ENCODE results near the gene CAMP. TPM values are rescaled to one million over a fixed set of nuclear protein-coding genes. Genes with fewer than 3 reads are reported as not detected.

The CAMP gene
- polyA plus RNA-seq, 1 donor from 2014 or later: not detected

- peaks cover 2% of the 10 kb centered on the region for H3K79me2 ChIP-seq (replicated peaks; ENCODE audit: insufficient read depth, low read length)
These were observed 43.3 kb upstream of the CAMP start for GRCh38 chr3:48180021-48180420.

DNA sequence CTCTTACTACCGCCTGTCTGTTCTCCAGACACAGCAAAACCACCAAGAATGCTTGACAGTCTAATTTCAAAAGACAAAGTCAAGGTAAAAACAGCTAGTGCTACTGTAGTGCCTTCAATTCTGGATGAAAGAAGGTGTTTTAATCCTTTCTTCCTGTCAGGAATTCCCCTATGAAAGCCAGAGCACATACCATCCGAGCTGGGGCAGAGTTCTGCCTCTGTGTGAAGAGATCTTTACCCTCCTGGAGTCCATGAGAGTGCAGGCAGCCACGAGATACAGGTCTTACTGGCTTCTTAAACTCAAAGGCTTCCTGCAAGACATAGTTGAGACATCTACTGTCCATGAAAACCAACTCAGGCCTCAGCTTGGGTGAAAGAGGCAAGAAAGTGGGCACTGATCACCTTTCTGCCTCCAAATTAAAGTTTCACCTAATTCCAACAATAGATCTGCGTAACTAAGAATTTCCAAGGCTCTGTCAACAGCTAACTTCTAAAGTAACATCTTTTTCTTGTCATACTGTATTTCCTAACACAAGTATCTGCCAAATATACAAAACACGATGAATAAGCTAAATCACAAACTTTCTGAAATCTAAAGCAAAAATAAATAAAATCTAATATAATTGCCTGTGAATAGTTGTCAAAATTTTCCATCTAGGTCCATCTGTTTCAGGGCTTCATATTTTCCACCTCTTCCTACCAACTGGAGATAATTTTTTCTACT, 42.6 kb upstream of the CAMP start:
- H3K36me3 ChIP-seq (ENCODE audit: insufficient read depth, low read length): peaks cover 5% of the 10 kb centered on the region
- H3K27me3 ChIP-seq (ENCODE audit: insufficient read depth, low read depth, low read length): no peaks in the 10 kb centered on the region
- H3F3A ChIP-seq (ENCODE audit: insufficient read depth, low read length, poor library complexity, severe bottlenecking): no peaks in the 10 kb centered on the region
- no peak overlapping the region for H2AFZ ChIP-seq (ENCODE audit: low read depth, low read length)
- no peaks in the 10 kb centered on the region for H3K9me2 ChIP-seq (ENCODE audit: insufficient read depth, low read length)
- H3K4me3 ChIP-seq (ENCODE audit: low read length): no peak overlapping the region
- H3K79me2 ChIP-seq (replicated peaks; ENCODE audit: insufficient read depth, low read length): peaks cover 2% of the 10 kb centered on the region
- no peaks in the 10 kb centered on the region for H3K9me3 ChIP-seq (ENCODE audit: low read length)
- H3K27ac ChIP-seq (ENCODE audit: low read length): no peak overlapping the region
- no peaks in the 10 kb centered on the region for H4K20me1 ChIP-seq (ENCODE audit: insufficient read depth)
- H3K4me2 ChIP-seq (ENCODE audit: low read length): no peak overlapping the region
- no peak overlapping the region for H3K9ac ChIP-seq (ENCODE audit: low read length)
- no peak for TF ChIP-seq CTCF (IDR thresholded peaks at IDR 0.05; ENCODE audit: poor library complexity, severe bottlenecking)
- TF ChIP-seq EP300 (conservative IDR thresholded peaks at IDR 0.05; ENCODE audit: poor library complexity, severe bottlenecking): no peak
- no peak for TF ChIP-seq MXI1 (conservative IDR thresholded peaks at IDR 0.05; ENCODE audit: poor library complexity, severe bottlenecking)
- TF ChIP-seq EZH2 (IDR thresholded peaks at IDR 0.05; ENCODE audit: borderline replicate concordance, insufficient read depth, low read length, poor library complexity, severe bottlenecking): no peak

More at GRCh38 chr3:48180021-48180420, 43.3 kb upstream of the CAMP start:
- H3K4me2 ChIP-seq (ENCODE audit: low read length): no peak overlapping the region
- no peak overlapping the region for H3K9ac ChIP-seq (ENCODE audit: low read length)
- no peaks in the 10 kb centered on the region for H3K27me3 ChIP-seq (ENCODE audit: insufficient read depth, low read depth, low read length)
- H4K20me1 ChIP-seq (ENCODE audit: insufficient read depth): no peaks in the 10 kb centered on the region
- H3F3A ChIP-seq (ENCODE audit: insufficient read depth, low read length, poor library complexity, severe bottlenecking): no peaks in the 10 kb centered on the region
- no peaks in the 10 kb centered on the region for H3K9me3 ChIP-seq (ENCODE audit: low read length)
- H3K4me3 ChIP-seq (ENCODE audit: low read length): no peak overlapping the region
- peaks cover 5% of the 10 kb centered on the region for H3K36me3 ChIP-seq (ENCODE audit: insufficient read depth, low read length)
- TF ChIP-seq SMC3 (conservative IDR thresholded peaks at IDR 0.05; ENCODE audit: poor library complexity): no peak
- TF ChIP-seq EZH2 (IDR thresholded peaks at IDR 0.05; ENCODE audit: borderline replicate concordance, insufficient read depth, low read length, poor library complexity, severe bottlenecking): no peak
- TF ChIP-seq POLR2AphosphoS5 (IDR thresholded peaks at IDR 0.05): no peak
- TF ChIP-seq REST (IDR thresholded peaks at IDR 0.05; ENCODE audit: borderline replicate concordance): no peak
- TF ChIP-seq RAD21 (conservative IDR thresholded peaks at IDR 0.05): no peak
- no peak overlapping the region for H3K27ac ChIP-seq (ENCODE audit: low read length)
- no peak overlapping the region for H2AFZ ChIP-seq (ENCODE audit: low read depth, low read length)
- H3K9me2 ChIP-seq (ENCODE audit: insufficient read depth, low read length): no peaks in the 10 kb centered on the region
